H1 (cell line): Measurements from ENCODE around the gene VGLL4. TPM values are rescaled to one million over a fixed set of nuclear protein-coding genes. Genes with fewer than 3 reads are reported as not detected.

Experiments used
- CTCF ChIA-PET: fragments of 300-600 bp; sonication (Branson Sonifier 250); formaldehyde crosslinking; loops from one replicate; lab custom pipeline; 2021; ENCODE audit not compliant: partially characterized antibody; lab: Charles Lee
- POLR2A ChIA-PET: fragments of 300-600 bp; sonication (Branson Sonifier 250); formaldehyde crosslinking; loops from one replicate; lab custom pipeline; 2021; ENCODE audit warnings: inconsistent platforms; ENCODE audit not compliant: partially characterized antibody; lab: Charles Lee
- DNase-seq, 2 experiments: peaks; one replicate each; pipeline versions ENCODE4 v3.0.0 to v3.0.0-alpha.2; 2010 to 2022; ENCODE audit warnings: low spot score in 2 of 2, low read depth in 1 of 2, mixed read lengths in 1 of 2
- FAIRE-seq: peaks from 2 replicates; lab custom pipeline; 2011; peaks lifted over from hg19 to GRCh38; lab: Jason Lieb, UNC
- H2AFZ ChIP-seq: 2 replicates; pipeline ENCODE4 v1.8.1; 2012; ENCODE audit warnings: low read length, inconsistent platforms
- H2AK5ac ChIP-seq: 2 replicates; pipeline ENCODE4 v1.6.1; 2013; ENCODE audit warnings: low read depth, low read length
- H2BK120ac ChIP-seq: replicated peaks from 2 replicates; pipeline ENCODE3; 2013; ENCODE audit warnings: low read depth, low read length, inconsistent platforms
- H2BK12ac ChIP-seq: 2 replicates; pipeline ENCODE4 v1.6.1; 2013; ENCODE audit warnings: low read depth, low read length
- H2BK15ac ChIP-seq: 2 replicates; pipeline ENCODE4 v1.6.1; 2013; ENCODE audit warnings: low read length
- H2BK20ac ChIP-seq: 2 replicates; pipeline ENCODE4 v1.6.1; 2013; ENCODE audit warnings: low read length
- H2BK5ac ChIP-seq: 2 replicates; pipeline ENCODE4 v1.6.1; 2013; ENCODE audit warnings: low read depth, low read length
- H3K14ac ChIP-seq: 2 replicates; pipeline ENCODE4 v1.6.1; 2013; ENCODE audit warnings: inconsistent platforms; ENCODE audit not compliant: insufficient read length
- H3K18ac ChIP-seq: 2 replicates; pipeline ENCODE4 v1.6.1; 2013; ENCODE audit warnings: low read length; ENCODE audit errors: extremely low read depth
- H3K23ac ChIP-seq: 2 replicates; pipeline ENCODE4 v1.6.1; 2013; ENCODE audit warnings: inconsistent platforms; ENCODE audit not compliant: insufficient read length
- H3K23me2 ChIP-seq: 2 replicates; pipeline ENCODE4 v1.6.1; 2013; ENCODE audit warnings: low read depth, low read length
- H3K27ac ChIP-seq: 2 replicates; pipeline ENCODE4 v1.6.1; 2011; ENCODE audit warnings: low read depth, low read length, inconsistent platforms
- H3K27me3 ChIP-seq, 4 experiments: replicated peaks in 1 of 4; 1 replicate in 1 of 4; 2 replicates in 3 of 4; pipeline versions ENCODE4 v1.6.1 to v1.8.1; 2011 to 2013; ENCODE audit warnings: low read length in 3 of 4, mild to moderate bottlenecking in 3 of 4, inconsistent platforms in 2 of 4, mixed read lengths in 2 of 4, moderate library complexity in 1 of 4; ENCODE audit not compliant: control insufficient read depth in 3 of 4, insufficient read depth in 3 of 4; ENCODE audit errors: extremely low read depth in 1 of 4
- H3K36me3 ChIP-seq, 4 experiments: 2 replicates each; pipeline versions ENCODE4 v1.6.1 to v1.8.1; 2011 to 2013; ENCODE audit warnings: mild to moderate bottlenecking in 4 of 4, low read length in 3 of 4, moderate library complexity in 2 of 4, control low read depth in 1 of 4, inconsistent platforms in 1 of 4; ENCODE audit not compliant: insufficient read depth in 4 of 4, control insufficient read depth in 2 of 4
- H3K4ac ChIP-seq: replicated peaks from 2 replicates; pipeline ENCODE3; 2013; ENCODE audit warnings: low read length, low read depth, mixed read lengths, inconsistent platforms; ENCODE audit not compliant: insufficient read length
- H3K4me1 ChIP-seq, 4 experiments: replicated peaks in 1 of 4; 1 replicate in 1 of 4; 2 replicates in 3 of 4; pipeline versions ENCODE4 v1.6.1 to v1.8.1; 2011 to 2013; ENCODE audit warnings: low read length in 3 of 4, inconsistent platforms in 2 of 4, mixed read lengths in 1 of 4; ENCODE audit not compliant: insufficient read depth in 4 of 4, control insufficient read depth in 3 of 4
- H3K4me2 ChIP-seq, 2 experiments: 2 replicates each; pipeline versions ENCODE4 v1.6.1 to v1.8.1; 2011 to 2013; ENCODE audit warnings: low read depth in 2 of 2, low read length in 2 of 2, control low read depth in 1 of 2, inconsistent platforms in 1 of 2, mild to moderate bottlenecking in 1 of 2; ENCODE audit not compliant: insufficient read depth in 1 of 2
- H3K4me3 ChIP-seq, 4 experiments: fragments of 200-600, 300-600 bp in 1 of 4; sonication (generic), shearing (Covaris generic), sonication (Bioruptor Twin) in 1 of 4; 2 replicates each; pipeline versions ENCODE4 v1.5.1 to v1.8.1; 2011 to 2016; ENCODE audit warnings: low read length in 4 of 4, low read depth in 3 of 4, control low read depth in 2 of 4, inconsistent platforms in 2 of 4, mild to moderate bottlenecking in 2 of 4, mixed read lengths in 1 of 4, moderate library complexity in 1 of 4; ENCODE audit not compliant: insufficient read depth in 2 of 4; ENCODE audit errors: extremely low read depth in 1 of 4
- H3K56ac ChIP-seq: replicated peaks from 2 replicates; pipeline ENCODE3; 2013; ENCODE audit warnings: low read depth, mild to moderate bottlenecking, mixed read lengths, low read length, inconsistent platforms; ENCODE audit not compliant: insufficient read length
- H3K79me1 ChIP-seq: 2 replicates; pipeline ENCODE4 v1.6.1; 2013; ENCODE audit warnings: low read depth, low read length, control low read depth
- H3K79me2 ChIP-seq, 2 experiments: 2 replicates each; pipeline versions ENCODE4 v1.6.1 to v1.8.1; 2012 to 2013; ENCODE audit warnings: low read length in 2 of 2, mild to moderate bottlenecking in 2 of 2, inconsistent platforms in 1 of 2; ENCODE audit not compliant: insufficient read depth in 2 of 2, control insufficient read depth in 1 of 2
- H3K9ac ChIP-seq, 4 experiments: replicated peaks in 1 of 4; 1 replicate in 1 of 4; 2 replicates in 3 of 4; pipeline versions ENCODE4 v1.6.1 to v1.8.1; 2011 to 2013; ENCODE audit warnings: low read depth in 3 of 4, low read length in 3 of 4, control low read depth in 2 of 4, mild to moderate bottlenecking in 2 of 4, moderate library complexity in 2 of 4, inconsistent platforms in 1 of 4; ENCODE audit errors: extremely low read depth in 1 of 4
- H3K9me3 ChIP-seq, 2 experiments: 2 replicates each; pipeline versions ENCODE4 v1.6.1 to v1.8.1; 2012 to 2013; ENCODE audit warnings: mild to moderate bottlenecking in 2 of 2, moderate library complexity in 2 of 2, control low read depth in 1 of 2, inconsistent platforms in 1 of 2, low read depth in 1 of 2, low read length in 1 of 2, mixed read lengths in 1 of 2; ENCODE audit not compliant: insufficient read depth in 2 of 2
- H4K20me1 ChIP-seq, 2 experiments: replicated peaks in 1 of 2; 2 replicates each; pipeline versions ENCODE3 to v1.8.1; 2011 to 2013; ENCODE audit warnings: inconsistent platforms in 2 of 2, low read length in 2 of 2, mild to moderate bottlenecking in 1 of 2; ENCODE audit not compliant: insufficient read depth in 2 of 2, control insufficient read depth in 1 of 2
- H4K5ac ChIP-seq: 2 replicates; pipeline ENCODE4 v1.6.1; 2013; ENCODE audit warnings: low read length, low read depth, mixed read lengths, inconsistent platforms; ENCODE audit not compliant: insufficient read length
- H4K8ac ChIP-seq: 2 replicates; pipeline ENCODE4 v1.8.0; 2013; ENCODE audit warnings: mild to moderate bottlenecking, moderate library complexity, low read length, inconsistent platforms; ENCODE audit not compliant: insufficient read depth; ENCODE audit errors: extremely low read depth
- H4K91ac ChIP-seq: replicated peaks from 2 replicates; pipeline ENCODE3; 2013; ENCODE audit warnings: low read length, mixed read lengths, inconsistent platforms; ENCODE audit not compliant: insufficient read length
- EP300 ChIP-seq, 2 experiments: IDR thresholded peaks; 1 replicate in 1 of 2; 2 replicates in 1 of 2; pipeline ENCODE4 v1.6.1; 2011 to 2012; ENCODE audit warnings: low read depth in 2 of 2, low read length in 2 of 2, mild to moderate bottlenecking in 2 of 2, borderline replicate concordance in 1 of 2, inconsistent platforms in 1 of 2, moderate library complexity in 1 of 2
- EZH2 ChIP-seq: fragments of 200-600 bp; sonication (generic); IDR thresholded peaks from 2 replicates; pipeline ENCODE4 v1.7.1; 2012; ENCODE audit warnings: low read depth, mild to moderate bottlenecking, moderate library complexity, low read length, inconsistent platforms; ENCODE audit not compliant: severe bottlenecking
- WGBS, 2 experiments: shearing (Covaris generic) in 1 of 2; methylation state at CpG; one replicate each; pipeline versions ENCODE4 v1.1.6 to v1.1.7; 2013 to 2015; ENCODE audit warnings: low lambda C conversion rate in 2 of 2, mixed read lengths in 2 of 2, inconsistent platforms in 1 of 2, low coverage in 1 of 2, missing lambda C conversion rate in 1 of 2; ENCODE audit not compliant: insufficient replicate concordance in 2 of 2, insufficient coverage in 1 of 2, insufficient read length in 1 of 2; ENCODE audit errors: extremely low coverage in 1 of 2, missing lambda C conversion rate in 1 of 2; 5-methylcytosine and 5-hydroxymethylcytosine counted together
- polyA plus RNA-seq, 7 experiments: library from polyadenylated mRNA; depleted of rRNA in 3 of 7; stranded (reverse) in 5 of 7; unstranded in 2 of 7; fragments of >200 nt in 5 of 7; fragments of 200-250 nt in 2 of 7; gene quantifications; 1 replicate in 5 of 7; 2 replicates in 1 of 7; 4 replicates in 1 of 7; pipeline versions ENCODE4 v1.2.1 to v1.2.3, GENCODE V29; 2011 to 2013; ENCODE audit warnings: missing spikeins in 2 of 7, mixed read lengths in 2 of 7
- total RNA-seq: library from RNA; stranded (reverse); fragmentation: NEBNext Ultra II Directional; extraction: Animal tissue kit (Norgen Biotek cat#: 25700); gene quantifications from 2 replicates; pipeline ENCODE4 v1.2.1, GENCODE V29; 2021

The VGLL4 gene
- total and polyA plus RNA-seq, 2 of the 8 experiments (the other 6 are each of a cell fraction or from before 2014, with no cell fraction given) = 45.1 to 50.0 TPM

- H3K56ac ChIP-seq = no peak overlapping the region
- peaks cover 17% of the 10 kb centered on the region for H3K79me1 ChIP-seq
- H2BK120ac ChIP-seq = no peak overlapping the region
- no peak overlapping the region for H3K27ac ChIP-seq
- WGBS, 2 experiments = 94% methylated on average over 20 of the region's 20 CpGs; no CpG with 5 or more reads in 1 of the 2 experiments
- no peak overlapping the region for H3K18ac ChIP-seq
- H3K9ac ChIP-seq = no peak overlapping the region
- POLR2A ChIA-PET = no interaction called here
- H3K27me3 ChIP-seq = no peaks in the 10 kb centered on the region
- H2AK5ac ChIP-seq = no peak overlapping the region
- H3K9me3 ChIP-seq = no peaks in the 10 kb centered on the region
- no peak overlapping the region for H4K5ac ChIP-seq
- TF ChIP-seq EZH2 (no peak), EP300 (IDR thresholded peaks at IDR 0.05; ENCODE audit: borderline replicate concordance in 1 of 2, low read depth in 2 of 2, low read length in 2 of 2) (no peak)
- peaks cover 0 to 14% (median 0%) of the 10 kb centered on the region in 4 experiments; a peak in 5 of 8 replicates for H3K36me3 ChIP-seq
- H3K4ac ChIP-seq = no peak overlapping the region
- H3K23me2 ChIP-seq = no peaks in the 10 kb centered on the region; the same call in 1 of the 2 replicates
- H3K23ac ChIP-seq = no peak overlapping the region
- H3K79me2 ChIP-seq = peaks cover 0 to 34% of the 10 kb centered on the region in 2 experiments; a peak in 2 of 4 replicates
- H2BK20ac ChIP-seq = no peak overlapping the region
- no peak for FAIRE-seq
- no peak overlapping the region for H4K91ac ChIP-seq
- CTCF ChIA-PET = interaction anchor here (0.6 to 2.9 kb wide), 13 partner anchors 9 to 371 kb away, joined by 3 to 9 read pairs (median 4); no protein-coding TSS in a partner anchor
- H3K14ac ChIP-seq = no peak overlapping the region
- H2AFZ ChIP-seq = no peak overlapping the region
- H3K4me3 ChIP-seq = no peak overlapping the region
- H2BK12ac ChIP-seq = no peak overlapping the region
- no peak for DNase-seq
- H3K4me1 ChIP-seq = no peaks in the 10 kb centered on the region; a peak in 1 of 7 replicates
- H2BK15ac ChIP-seq = no peak overlapping the region
- H4K20me1 ChIP-seq = peaks cover 15 to 27% of the 10 kb centered on the region in 2 experiments
- H3K4me2 ChIP-seq = no peak overlapping the region
- no peak overlapping the region for H4K8ac ChIP-seq
- H2BK5ac ChIP-seq = no peak overlapping the region
Observed at GRCh38 chr3:11566478-11566877, 77.2 kb downstream of the VGLL4 start.
